NCI-H460 (cell line): ENCODE results near the gene IFNG-AS1. TPM values are rescaled to one million over a fixed set of nuclear protein-coding genes. Genes with fewer than 3 reads are reported as not detected.
A peak's percentile ranks its signal among the peaks of the same experiment; 100 is the strongest.

ENCODE experiments used
- DNase-seq: peaks from one replicate; pipeline ENCODE4 v3.0.0-alpha.2; 2016; ENCODE audit warnings: low read depth; ENCODE audit errors: extremely low read depth
- polyA plus RNA-seq: library from polyadenylated mRNA; depleted of rRNA; stranded (reverse); fragments of >200 nt; gene quantifications from 2 replicates; pipeline ENCODE4 v1.2.3, GENCODE V29; 2014; cell fraction: nucleus; rRNA removed
- total RNA-seq: library from RNA; depleted of rRNA; stranded (reverse); fragments of >200 nt; shearing (Covaris generic); gene quantifications from 2 replicates; pipeline ENCODE4 v1.2.3, GENCODE V29; 2014; rRNA removed

IFNG-AS1 gene
- not detected in 2 replicates for total RNA-seq
- polyA plus RNA-seq, result not detected in 2 replicates

DNA sequence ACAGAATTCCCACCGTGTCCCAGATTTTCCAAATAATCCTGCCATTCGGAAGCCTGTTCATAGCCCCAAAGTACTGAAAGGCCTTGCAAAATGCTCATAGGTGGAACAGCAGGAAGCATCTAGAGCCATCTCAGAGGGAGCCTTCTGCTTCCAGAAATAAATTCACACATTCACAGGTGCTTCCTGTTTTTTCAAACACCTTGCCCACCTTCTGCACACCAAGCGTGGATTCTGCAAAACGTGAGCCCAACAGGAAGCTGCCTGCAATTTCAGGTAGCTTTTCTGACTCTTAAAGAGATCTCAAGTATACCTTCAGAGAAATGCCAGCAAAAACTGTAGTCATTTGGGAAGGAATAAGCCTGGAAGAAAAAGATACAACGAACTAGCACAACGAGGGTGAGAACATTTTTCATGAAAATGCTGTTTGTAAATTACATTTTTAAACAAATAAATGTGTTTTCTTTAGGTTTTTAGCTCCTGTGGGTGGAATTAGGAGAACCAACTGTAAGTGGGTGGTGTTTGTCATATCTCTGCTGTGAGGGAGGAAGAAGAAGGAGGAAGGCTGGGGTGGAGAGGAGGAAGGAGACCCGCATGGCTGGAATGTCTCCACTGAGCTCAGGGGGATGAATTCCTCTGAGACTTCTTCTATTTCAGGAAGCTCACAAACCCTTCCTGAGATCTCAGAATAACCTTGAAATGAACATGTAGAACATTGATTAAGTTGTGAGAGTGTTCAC is at the start of gene IFNG-AS1:
Gene IFNG-AS1 (plus strand): TSS at position 264 of the 737 bp plus-strand sequence.
- DNase-seq, result no peak

DNA sequence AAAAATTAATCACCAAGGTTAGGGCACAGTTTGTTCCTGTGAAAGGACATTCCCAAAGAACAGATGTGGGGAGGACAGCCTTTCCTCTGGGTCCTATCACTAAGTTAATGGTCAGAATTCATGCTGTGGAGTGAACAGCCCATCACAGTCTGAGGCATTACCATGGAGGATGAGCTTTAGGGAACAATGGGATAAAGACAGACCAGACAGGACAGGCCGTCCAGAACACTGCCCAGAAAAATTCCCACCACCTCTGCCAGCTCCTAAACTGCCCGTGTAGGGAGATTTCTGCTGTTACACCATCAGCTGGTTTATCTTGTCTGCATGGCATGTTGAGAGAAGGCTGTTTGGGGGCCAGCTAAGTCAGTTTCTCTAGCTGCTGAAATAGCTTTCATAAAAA is 49.6 kb upstream of the IFNG-AS1 start:
- no peak for DNase-seq

DNA sequence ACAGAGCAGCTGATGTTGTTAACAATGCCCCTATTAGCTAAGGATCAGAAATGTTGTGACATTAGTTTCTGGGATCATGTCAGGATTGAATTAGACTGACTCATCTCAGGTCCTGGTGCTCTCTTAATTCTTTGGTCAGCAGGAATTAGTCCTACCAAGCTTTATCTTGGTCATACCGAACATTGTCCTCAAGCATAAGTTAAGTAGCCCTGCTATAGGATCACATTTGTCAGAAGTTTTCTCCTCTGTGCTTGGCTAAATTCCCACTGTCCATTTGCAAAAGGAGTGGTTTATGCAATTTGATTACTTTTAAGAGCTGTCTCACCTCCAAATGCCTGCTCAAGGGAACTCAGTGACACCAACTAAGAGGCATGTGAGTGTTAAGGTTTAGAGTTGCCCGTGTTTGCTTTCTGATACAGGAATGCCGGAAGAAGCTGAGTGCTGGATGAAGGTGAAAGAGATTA is 48.4 kb upstream of the IFNG-AS1 start:
- no peak for DNase-seq

DNA sequence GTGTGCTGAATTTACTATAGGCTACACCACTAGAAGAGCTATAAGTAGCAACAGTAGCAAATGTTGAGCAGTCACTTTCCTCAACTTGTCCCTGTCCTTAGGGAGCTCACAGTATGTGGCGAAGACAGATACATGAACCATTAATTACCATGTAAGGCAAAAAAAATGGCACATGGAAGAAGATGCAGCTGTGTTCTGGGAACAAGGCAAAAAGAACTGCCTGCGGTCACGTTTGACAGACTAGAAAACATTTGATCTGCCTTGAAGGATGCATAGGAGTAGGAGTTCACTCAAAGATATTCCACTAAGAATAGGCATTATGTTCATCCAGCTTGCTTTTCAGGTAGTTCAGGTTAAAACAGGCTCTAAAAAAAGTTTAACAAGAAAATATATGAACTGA is 46.5 kb upstream of the IFNG-AS1 start:
- no peak for DNase-seq

DNA sequence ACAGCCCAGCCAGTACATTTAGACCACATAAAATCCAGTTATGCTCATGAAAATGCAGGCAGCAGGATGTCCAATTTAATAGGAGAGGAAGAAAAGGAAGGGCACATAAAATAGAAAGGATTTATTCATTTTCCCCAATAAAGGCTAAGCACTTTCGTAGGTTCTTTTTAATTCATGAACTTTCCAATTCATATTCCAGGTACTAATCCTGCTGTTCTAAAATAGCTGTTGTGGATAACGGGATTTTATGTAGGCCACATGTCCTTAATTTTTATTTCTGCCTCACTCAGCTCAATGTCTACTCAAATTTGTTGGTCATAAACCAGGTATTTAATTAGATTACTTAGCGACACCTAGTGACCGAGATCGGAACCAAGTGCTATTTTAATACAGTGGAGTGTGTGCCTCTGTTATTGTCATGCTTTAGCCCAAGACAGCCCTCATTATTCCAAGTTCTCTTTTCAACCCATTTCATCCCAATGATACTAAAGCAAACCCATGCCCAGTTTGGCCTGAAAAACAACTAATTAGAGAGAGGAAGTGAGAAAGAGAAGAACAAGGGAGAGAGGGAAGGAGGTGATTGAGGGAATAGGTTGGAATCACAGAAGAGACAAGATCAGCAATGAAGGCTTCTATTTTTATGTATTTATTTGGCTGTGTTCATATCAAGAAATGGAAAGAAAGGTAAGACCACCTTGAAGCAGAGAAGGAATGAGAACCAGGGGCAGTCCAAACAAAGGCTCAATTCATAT is 45.9 kb upstream of the IFNG-AS1 start:
- DNase-seq, result peak; percentile 66

DNA sequence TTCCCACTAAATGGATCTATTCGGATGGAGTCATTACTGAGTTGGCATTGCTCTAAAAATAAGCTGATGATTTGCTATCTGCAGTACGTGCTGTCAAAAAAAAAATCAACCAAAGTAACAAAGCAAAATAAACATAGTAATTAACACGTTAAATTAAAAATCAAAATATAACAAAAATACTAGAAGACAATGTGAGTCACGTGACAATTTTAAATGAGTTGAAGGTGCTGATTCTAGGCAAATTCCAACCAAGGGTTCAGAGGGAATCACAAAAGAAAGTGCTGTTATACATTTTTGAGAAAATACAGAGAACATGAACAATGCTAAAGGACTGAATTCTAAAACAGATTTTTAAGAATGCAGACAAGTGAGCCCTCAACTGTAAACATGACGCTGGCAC is 45.2 kb upstream of the IFNG-AS1 start:
- DNase-seq, result no peak

DNA sequence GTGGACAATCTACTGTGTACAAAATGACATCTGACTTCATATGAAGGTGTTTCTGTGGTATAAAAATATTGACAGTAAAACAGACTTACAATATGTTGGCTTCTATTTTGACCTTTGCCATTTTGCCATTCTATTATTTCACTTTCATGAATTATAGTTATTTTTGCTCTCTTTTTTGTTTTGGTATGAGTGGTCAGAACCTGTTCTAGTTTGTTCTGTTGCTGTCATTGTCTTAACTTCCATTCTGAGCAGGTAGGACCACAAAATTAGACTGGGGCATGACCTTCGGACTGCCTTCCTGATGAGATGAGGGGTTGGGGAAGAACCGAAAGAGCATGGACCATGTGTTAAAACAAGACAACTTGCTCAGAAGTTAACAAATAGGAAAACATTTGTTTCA is 36.5 kb upstream of the IFNG-AS1 start:
- no peak for DNase-seq

DNA sequence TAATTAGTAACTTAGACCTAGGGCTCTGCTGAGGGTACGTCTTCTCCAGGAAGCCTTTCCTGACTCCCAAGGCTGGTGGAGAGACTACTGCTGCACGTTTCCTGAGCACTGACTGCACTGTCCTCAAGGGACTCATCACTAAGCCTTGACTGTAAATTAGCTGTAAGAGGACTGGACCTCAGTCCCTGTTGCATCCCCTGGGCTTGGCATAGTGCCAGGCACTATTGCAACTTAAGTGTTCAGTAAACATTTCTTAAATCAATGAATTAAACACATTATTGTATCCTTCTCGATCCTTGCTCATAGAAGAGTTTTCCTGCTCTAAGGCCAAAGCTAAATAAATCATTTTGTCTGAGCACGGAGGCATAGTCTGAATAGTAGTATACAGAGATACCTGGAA is 31.9 kb upstream of the IFNG-AS1 start:
- no peak for DNase-seq

DNA sequence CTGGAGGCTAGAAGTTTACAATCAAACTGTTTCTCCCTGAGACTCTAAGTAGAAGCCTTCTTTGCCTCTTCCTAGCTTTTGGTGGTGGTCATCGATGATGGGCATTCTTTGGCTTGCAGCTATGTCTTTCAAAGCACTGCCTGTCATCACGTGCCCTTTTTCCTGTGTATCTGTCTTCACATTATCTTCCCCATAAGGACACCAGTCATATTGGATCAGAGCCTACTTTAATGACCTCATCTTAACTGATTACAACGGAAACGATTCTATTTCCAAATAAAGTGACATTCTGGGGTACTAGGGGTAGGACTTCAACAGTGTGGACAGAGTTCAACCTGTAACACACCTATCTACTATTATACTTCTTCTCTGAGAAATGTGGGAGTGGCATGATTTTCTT is 31.1 kb upstream of the IFNG-AS1 start:
- DNase-seq, result no peak

DNA sequence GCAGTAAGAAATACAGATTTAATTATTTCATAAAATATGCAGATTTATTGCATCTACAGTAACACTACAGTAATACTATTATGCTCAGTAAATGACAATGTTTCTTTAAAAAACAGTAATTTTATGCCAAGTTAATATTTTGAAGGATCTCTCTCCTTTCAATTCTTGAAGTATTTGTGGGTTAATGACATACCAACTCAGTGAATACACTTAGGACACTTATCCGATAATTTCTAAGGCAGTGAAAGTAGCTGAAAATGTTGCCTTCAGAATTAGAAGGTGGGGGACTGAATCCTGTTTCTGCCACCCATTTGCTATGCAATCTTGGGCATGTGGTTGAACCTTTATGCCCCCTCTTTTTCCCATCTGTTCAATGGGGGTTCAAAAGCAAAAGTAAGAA is 24.8 kb upstream of the IFNG-AS1 start:
- no peak for DNase-seq

DNA sequence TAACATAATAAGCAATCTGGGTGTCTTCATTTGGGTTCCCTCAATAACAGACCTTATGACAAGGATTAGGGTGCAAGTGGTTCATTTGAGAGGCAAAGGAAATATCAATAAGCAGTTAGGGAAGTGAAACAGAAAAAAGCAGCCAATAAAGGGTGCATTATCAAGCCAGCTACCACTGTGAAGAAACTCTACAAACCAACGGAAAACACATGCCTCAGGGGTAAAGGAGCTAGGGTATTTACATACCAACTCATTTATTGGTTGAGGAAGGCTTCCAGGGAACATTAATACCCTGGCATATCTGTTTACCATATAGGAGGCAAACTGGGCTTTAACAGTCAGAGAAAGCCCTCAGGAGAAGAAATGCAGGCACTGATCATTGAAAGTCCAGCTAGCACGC is 22.7 kb upstream of the IFNG-AS1 start:
- no peak for DNase-seq

DNA sequence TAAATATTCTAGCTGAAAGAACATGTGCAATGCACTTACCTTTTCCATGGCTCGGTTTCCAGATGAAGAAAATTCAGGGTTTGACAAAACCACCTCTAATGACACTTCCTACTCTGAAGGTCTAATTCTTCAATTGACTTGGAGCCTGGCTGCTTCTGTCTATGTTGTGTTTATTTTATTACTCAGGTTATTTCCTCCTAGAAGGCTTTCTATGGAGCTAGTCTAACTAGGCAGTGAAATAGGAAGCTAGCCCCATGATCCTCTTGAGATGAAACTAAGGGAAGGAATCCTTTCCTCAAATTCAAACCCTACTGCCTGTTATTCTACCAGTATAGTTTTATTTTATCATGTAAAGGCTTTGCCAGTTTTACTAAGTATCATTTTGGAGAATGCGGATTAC is 20.9 kb upstream of the IFNG-AS1 start:
- no peak for DNase-seq

DNA sequence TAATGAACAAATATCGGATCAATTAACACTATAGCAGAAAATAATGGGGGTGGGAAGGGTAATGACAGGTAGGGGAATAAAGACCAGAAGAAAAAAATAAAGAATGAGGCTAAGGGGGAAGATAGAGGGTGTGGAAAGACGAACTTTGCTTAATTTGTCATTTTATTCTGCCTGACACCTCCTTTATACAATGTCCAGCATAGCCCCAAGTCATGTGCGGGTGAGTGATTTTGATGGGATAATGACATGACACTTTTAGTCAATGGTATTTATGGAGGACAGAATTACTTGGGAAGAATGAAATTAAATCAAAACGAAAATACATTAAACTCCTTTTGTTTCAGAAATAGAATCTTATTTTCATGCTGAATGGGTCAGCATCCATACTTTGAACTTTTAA is 20.5 kb upstream of the IFNG-AS1 start:
- no peak for DNase-seq

DNA sequence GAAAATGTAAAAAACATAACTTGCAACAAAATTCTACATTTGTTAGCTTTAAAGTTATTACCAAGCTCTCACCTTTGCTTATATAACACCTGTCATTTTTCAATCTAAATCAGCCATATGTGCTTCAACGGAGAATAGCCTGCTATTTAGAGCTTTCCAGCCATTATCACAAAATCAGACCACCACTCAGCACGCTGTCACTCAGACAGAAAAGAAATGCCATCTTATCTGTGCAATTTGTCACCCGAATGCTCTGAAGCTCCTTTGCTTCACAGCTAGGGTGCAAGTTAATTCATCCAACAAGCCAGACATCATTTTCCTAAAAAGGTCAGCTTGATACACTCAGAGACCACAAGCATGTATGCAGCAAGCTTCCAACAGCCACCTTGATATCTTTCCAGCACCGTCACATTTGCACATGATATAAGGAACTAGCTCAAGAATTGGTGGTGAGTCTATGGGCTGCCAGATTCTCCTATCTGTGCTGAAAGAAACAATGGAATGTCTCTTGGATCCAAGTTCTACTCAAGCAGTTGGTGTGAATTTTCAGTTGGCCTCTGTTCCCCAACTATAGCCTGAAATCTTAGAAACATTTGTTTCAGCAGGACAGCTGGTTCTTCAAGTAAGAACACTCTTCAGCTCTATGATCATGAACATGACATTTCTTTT is 20.0 kb upstream of the IFNG-AS1 start:
- no peak for DNase-seq

DNA sequence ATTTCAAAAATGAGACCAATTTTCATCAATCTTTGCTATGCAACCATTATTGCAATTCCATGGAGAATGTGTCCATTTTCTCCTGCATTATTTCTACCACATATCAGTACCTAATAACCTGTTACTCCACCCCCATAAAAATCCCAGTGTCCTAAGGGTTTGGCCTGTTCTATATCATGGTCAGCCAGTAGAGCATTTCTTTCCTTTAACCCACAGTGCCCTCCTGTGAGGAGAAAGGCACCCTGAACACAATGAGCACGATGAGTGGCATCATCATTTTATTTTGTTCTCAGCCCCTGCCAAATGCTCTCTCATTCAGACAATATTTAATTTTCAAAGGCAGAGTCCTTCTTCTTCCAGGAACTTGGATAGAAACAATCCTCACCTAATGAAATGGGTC is 11.6 kb upstream of the IFNG-AS1 start:
- no peak for DNase-seq

DNA sequence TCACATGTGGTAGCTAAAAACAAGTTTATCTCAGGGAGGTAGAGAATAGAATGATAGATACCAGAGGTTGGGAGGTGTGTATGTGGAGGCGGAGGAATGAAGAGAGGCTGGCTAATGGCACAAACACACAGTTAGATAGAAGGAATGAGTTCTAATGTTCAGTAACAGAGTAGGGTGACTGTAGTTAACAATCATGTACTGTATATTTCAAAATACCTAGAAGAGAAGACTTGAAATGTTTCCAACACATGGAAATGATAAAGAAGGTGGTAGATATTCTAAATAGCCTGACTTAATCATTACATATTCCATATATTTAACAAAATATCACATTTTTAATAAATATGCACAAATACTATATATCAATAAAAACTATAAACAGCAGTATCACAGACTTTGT is 8.9 kb upstream of the IFNG-AS1 start:
- no peak for DNase-seq

DNA sequence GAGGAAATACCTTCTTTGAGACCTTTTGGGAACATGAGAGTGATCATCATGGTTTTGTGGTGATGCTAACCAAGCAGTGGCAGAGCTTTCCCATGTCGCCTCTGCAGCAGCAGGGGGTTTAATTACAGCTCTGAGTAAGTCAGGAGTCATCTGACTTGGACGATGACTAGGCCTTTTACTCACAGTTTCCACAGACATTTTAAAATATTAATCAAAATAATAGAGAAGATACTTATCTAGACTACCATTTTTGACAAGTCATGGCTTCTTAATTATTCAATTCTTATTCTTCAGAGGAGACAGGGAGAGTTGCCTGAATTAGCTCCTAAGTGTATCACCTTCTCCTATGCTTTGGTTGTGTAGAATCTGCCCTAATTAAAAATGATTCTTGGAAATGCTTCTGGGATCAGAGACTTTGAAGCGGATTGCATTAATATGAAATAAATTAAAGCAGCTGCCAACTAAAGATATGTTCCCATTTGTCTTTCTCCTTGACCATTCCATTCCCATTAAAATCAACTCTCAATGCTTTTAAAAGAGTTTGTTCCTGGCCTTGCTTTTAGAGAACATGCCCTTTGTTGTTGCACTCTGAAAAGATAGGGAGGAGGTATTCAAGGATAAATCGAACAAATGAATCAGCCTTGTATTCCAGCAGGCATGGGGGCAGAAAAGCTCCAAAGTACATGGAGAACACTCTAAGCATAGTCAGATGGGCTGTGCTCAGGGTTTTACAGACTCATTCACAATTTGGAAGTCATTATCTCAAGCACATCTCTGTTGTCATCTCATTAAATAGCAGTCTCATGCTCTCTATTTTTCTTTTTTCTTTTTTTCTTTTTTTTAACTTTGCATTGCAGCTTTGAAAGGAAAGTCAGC is 7.7 kb upstream of the IFNG-AS1 start:
- DNase-seq, result no peak

DNA sequence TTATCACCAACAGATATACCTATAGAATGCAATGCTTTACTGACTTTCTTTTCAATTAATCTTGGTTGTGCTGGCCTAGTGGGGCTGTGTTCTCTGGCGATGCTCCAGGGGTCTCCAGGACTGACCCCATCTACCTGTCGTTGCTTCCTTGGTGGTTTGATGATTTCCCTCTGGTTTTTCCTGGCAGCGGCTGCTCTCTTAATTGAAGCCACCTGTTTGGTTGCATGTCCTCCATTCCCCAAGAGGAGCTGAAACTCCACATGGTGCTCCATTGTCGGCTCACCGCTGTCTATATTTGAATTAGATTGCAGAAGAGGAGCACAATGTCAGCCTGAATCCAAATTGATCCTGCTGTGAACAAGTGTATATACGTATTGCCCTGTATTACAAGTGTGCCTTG is 7.1 kb upstream of the IFNG-AS1 start:
- no peak for DNase-seq

DNA sequence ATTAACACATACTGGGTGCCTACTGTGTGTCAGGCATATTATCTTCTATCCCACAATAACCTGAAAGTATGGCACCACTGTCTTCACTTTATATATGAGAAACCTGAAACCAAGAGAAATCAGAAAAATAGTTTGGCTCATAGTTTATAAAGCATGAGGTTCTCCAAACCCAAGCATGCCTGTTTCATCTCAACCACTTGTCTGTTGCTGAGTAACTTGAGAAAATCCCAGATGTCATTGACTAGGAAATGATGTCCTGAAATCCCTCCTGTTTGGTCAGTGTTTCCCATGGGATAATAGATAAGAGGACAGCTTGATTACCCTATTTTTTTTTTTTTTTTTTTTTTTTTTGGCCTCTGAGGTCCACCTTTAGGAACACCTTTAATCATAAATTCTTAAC is 2.6 kb upstream of the IFNG-AS1 start:
- no peak for DNase-seq

DNA sequence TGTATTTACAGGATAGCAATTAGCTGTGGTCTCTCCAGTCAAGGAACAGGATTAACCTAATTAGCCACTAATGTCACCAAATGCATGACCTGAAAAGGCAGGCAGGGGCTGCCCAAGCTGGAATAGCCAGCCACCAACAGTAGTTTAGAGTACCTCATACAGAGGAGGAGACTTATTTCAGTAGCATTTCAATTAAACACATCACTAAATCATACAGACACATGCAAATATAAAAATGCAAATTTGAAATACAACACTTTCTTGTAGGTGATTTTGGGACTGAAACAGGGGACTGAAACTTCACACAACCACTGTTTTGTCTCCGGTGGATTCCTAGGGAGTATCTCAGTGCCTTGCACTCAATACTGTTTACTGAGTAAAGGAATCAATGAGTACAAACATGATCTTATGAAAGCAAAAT is 636 bp upstream of the IFNG-AS1 start:
- DNase-seq, result no peak

DNA sequence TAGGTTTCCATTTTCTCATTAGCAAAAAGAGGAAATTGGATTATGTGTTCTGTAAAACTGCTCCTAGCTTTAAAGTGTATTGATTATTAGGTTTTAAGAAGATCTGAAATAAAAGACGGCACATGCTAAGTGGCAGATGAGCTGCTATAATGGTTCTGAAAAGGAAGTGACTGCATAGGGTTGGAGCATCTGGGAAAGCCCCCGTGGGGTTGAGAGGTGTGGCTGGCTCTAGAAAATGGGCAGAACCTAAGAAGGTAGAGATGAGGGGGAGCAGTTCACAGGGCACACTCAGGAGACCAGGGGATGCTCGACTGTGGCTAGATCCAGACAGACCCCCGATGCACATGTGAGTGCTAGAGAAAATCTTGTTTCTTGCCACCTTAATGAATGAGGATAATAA is 1.9 kb downstream of the IFNG-AS1 start:
- no peak for DNase-seq
